Peyer's patch (tissue), 4 donors: ENCODE measurements around the gene TNRC6B.

Experiments
- POLR2A ChIP-seq, 2 donors: fragments of 450-650 bp; IDR thresholded peaks; one replicate each; pipeline ENCODE4 v1.5.1; 2017; ENCODE audit warnings: antibody characterized with exemption in 2 of 2, mild to moderate bottlenecking in 2 of 2, moderate library complexity in 2 of 2
- TF ChIP-seq, protein P1 (sequence below), 6 experiments: fragments of 450-650 bp in 4 of 6; fragments of 200-600 bp in 2 of 6; sonication (generic) in 1 of 6; IDR thresholded peaks; one replicate each; pipeline ENCODE4 v1.5.1; 2017 to 2019; ENCODE audit warnings: antibody characterized with exemption in 6 of 6, mild to moderate bottlenecking in 3 of 6, moderate library complexity in 1 of 6

DNA sequence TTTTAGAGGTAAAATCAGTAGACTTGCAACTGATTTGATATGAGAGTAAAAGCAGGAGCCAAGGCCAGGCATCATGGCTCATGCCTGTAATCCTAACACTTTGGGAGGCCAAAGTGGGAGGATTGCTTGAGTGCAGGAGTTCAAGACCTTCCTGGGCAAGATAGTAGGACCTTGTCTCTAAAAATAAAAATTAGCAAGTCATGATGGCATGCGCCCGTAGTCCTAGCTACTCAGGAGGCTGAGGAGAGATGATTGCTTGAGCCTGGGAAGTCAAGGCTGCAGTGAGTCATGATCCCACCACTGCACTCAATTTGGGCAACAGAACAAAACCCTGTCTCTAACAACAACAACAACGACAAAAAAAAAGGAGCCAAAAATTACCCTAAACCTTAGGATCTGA lies 206.2 kb downstream of the TNRC6B start:
- TF ChIP-seq, protein P1, sequence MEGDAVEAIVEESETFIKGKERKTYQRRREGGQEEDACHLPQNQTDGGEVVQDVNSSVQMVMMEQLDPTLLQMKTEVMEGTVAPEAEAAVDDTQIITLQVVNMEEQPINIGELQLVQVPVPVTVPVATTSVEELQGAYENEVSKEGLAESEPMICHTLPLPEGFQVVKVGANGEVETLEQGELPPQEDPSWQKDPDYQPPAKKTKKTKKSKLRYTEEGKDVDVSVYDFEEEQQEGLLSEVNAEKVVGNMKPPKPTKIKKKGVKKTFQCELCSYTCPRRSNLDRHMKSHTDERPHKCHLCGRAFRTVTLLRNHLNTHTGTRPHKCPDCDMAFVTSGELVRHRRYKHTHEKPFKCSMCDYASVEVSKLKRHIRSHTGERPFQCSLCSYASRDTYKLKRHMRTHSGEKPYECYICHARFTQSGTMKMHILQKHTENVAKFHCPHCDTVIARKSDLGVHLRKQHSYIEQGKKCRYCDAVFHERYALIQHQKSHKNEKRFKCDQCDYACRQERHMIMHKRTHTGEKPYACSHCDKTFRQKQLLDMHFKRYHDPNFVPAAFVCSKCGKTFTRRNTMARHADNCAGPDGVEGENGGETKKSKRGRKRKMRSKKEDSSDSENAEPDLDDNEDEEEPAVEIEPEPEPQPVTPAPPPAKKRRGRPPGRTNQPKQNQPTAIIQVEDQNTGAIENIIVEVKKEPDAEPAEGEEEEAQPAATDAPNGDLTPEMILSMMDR (IDR thresholded peaks at IDR 0.05) = no peak
- TF ChIP-seq POLR2A (IDR thresholded peaks at IDR 0.05) = no peak
